Left forelimb (tissue), 1 donor: ENCODE measurements around the gene EMCN.
"Not testable (repeated sequence)": the region's sequence is repeated elsewhere in the genome, so short reads cannot be mapped to it uniquely, and the experiment has no call there.

Source experiments
- DNase-seq: peaks from one replicate; pipeline ENCODE4 v3.0.0-alpha.2; 2018; ENCODE audit warnings: low spot score

Gene EMCN

DNA sequence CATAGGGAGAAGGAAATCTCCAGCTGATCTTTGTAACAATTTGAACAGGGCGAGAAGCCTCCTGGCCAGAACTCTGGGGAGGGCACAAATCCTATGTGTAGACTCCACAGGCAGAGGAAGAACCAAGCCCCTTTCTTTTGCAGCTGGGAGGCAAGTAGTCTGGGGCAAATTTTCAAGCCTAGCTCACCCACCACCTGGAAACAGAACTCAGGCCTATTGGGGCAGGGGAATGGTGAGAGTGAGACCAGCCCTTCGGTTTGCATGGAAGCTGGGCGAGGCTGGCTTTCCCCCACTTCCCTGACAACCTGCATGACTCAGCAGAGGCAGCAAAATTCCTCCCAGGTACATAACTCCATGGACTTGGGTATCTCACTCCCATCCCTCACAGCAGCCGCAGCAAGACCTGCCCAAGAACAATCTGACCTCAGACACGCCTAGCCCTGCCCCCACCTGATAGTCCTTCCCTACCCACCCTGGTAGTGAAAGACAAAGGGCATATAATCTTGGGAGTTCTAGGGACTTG is 138.2 kb downstream of the EMCN start:
- DNase-seq, result no peak

DNA sequence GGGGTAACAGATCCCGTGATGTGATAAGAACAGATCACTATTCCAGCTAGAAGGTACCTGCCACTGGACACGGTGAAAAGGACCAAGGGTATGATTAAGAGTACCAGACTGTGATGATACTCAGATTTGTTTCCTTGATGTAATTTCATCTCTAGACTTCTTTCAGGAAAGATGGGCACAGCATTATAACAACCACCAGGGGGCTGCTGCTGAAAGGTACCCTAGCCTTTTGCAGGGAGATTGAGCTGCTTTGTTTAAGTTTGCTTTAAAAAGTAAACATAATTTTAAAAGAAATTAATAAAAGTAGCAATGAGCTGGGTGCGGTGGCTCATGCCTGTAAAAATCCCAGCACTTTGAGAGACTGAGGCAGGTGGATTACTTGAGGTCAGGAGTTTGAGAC is 145.4 kb downstream of the EMCN start:
- no peak for DNase-seq

DNA sequence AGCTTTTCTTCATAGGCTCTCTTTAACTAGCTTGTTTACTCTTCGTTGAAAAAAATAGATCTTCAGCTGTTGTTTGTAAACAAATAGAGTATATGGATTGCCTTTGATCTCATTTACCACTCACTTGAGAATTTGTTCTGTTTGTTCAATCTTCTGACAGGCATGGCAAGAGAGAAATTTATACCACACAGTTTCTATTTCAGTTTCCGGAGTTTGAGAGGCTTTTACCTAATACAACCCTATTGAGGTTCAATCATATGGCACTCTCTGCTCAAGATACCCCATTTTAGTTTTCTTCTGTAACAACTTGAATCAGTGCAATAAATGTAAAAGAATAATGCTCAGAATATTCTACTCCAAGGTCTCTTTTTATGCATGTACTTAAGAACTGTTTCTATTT is 148.0 kb downstream of the EMCN start:
- no peak for DNase-seq

DNA sequence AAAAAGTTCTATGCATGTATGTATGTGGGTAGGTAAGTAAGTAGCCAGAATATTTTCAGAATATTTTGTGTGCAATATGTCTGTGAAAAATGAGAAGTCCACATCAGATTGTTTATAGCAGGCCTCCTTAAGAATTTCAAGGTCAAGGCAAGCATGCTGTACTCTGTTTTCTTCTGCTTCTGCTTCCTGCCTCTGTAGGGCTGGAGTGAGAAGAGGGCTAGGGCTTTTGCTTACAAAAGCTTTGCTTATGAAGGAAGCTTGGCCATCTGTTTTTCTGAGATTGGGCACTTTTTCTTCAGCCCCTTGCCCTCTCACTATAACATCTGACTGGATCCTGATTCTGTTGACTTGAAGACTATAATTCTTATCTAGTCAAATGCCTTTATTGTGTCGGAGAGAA is 150.4 kb downstream of the EMCN start:
- no peak for DNase-seq

DNA sequence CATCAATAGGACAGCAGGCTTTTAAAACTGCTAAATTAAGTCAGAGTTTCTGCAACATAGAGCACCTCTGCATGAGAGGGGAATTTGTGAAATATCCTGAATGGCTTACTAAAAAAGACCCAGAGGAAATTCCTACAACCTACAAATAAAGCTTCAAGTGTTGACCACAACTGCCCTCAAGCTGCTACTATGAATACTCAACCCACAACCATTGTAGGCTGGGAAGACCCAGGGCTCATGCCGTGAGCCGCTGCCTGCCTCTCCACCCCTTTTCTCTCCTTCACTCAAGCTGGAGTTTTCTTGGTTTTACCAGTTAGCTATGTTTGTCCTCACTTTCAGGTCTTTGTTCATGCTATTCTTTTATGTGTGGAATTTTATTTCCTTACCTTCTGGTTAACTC is 151.6 kb downstream of the EMCN start:
- DNase-seq, result no peak

DNA sequence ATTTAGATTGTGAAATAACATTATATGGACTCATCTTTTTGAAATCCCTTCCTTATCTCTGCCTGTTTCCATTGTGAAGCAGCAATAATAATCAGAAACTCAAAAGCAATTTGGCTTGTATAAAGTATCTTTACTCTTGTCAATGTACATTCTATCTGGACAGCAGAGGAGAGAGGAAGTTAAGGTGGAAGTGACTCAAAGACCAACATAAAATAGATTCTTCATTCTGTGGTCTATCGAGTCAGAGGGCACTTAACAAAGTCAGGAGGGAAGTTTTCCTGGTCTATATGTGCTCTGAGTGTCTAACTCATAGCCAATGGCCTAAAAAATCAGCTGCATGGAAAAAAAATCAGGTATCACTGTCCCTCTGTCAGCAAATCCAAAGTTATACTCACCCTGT is 155.5 kb downstream of the EMCN start:
- DNase-seq, result no peak

DNA sequence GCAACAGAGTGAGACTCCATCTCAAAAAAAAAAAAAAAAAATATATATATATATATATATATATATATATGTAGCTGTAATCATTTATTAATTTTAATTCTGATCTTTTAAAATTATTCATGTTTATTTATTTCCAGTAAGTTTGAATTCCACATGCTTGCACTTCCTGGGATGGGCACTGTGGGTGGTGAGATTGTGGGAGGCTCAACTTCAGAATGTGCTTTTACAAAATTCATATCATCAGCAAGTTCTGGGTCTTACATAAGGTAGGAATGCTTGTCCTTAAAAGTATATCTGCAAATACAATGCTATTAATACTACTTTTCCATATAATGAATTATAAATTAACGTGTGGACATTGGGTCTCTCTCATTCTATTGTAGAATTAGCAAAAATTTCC is 156.5 kb downstream of the EMCN start:
- DNase-seq, result no peak

DNA sequence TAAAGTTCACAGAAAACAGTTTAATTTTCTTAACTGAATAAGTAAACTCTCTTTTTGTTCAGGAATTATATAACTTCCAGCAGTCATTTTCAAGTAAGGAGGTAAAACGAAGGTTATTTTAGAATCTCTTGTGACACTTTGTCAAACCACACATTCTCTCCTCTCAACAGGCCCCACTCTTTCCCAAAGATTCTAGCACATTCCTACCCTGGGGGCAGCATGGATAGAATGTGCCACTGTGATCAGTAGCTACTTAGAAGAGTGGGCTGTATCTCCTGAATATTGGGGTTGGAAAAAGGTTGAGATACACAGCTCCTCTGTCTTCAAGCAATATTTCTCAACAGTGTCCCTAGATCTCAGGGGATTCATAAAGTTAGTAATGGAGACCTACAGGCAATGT is 157.6 kb downstream of the EMCN start:
- DNase-seq, result no peak

DNA sequence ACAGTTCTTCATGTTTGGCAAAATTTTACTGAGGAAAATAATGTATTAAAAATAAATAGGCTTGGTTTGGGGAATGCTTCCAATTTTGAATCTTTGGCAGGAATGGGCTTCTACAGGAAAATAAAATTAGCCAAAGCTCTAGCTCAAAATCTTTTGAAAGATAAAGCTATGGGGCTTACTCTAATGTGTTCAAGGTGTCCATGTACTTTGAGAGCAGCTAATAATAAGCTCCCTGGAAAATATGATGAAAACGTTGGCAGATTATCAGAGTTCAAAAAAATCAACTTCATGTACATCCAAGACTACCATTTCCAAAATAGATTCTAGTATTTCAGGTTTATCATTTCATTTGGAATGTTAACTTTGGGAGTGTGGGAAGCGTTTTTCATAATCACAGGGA is 158.4 kb downstream of the EMCN start:
- no peak for DNase-seq

DNA sequence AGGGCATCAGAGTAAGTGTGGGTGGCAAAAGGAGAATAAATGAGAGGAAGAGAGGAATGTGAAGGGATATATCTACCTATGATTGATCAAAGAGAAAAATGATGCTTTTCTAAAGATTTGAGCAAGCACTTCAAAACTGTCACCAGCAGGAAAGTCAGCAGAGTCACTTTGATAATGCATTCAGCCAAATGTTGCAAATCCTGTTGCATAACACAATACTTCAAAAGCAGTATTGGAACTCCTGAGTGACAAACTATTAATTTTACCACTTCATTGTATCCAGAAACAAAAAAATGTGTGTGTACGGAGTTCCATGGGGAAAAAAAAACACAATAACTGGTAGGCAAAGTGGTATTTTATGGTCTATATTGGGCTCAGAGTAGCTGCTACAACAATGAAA is 160.3 kb downstream of the EMCN start:
- DNase-seq, result no peak

DNA sequence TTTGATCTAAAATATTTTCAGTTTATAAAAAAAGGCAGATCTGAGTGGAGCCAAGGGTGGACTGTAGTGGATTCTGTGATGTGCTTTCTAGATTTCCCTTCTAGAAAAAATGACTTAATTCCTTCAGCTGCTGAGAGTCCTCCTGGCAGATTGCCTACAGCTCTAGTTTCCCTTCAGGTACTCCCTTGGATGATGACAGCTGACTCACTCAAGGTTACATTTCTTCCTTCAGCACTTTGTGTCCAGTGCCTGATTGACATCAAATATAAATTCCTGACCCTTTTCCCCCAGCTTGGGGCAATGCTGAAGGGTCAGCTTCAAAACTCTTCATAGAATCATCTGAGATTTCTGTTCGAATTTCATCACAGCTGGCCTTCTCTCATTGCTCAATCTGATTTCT is 161.7 kb downstream of the EMCN start:
- DNase-seq, result no peak

DNA sequence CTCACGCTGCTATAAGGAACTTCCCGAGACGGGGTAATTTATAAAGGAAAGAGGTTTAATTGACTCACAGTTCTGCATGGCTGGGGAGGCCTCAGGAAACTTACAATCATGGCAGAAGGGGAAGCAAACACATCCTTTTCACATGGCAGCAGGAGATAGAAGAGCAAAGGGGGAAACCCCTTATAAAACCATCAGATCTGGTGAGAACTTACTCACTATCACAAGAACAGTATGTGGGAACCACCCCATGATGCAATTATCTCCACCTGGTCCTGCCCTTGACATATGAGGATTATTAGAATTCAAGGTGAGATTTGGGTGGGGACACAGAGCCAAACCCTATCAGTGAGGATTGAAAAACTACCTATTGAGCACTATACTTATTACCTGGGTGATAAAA is 165.5 kb downstream of the EMCN start:
- DNase-seq, result not testable (repeated sequence)

DNA sequence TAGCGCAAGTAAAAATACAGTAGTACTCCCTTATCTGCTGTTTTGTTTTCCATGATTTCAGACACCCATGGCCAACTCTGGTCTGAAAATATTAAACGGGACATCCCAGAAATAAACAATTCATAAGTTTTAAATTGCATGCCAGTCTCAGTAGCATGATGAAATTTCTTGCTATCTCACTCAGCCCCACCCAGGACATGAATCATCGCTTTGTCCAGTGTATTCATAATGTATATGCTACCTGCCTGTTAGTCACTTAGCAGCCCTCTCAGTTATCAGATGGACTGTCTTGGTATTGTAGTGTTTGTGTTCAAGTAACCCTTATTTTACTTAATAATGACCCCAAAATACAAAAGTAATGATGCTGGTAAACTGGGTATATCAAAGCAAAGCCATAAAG is 169.3 kb downstream of the EMCN start:
- DNase-seq, result no peak

DNA sequence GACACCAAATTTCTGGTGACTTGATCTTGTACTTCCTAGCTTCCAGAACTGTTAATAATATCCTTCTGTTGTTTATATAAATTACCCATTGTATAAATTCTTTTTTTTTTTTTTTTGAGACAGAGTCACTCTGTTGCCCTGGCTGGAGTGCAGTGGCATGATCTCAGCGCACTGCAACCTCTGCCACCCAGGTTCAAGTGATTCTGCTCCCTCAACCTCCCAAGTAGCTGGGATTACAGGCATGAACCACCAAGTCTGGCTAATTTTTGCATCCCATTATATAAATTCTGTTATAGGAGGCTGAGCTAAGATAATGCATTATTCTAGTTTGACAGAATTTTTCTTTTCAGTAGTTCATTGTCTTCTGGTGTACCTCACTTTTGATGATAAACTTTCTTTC is 170.6 kb downstream of the EMCN start:
- DNase-seq, result no peak

DNA sequence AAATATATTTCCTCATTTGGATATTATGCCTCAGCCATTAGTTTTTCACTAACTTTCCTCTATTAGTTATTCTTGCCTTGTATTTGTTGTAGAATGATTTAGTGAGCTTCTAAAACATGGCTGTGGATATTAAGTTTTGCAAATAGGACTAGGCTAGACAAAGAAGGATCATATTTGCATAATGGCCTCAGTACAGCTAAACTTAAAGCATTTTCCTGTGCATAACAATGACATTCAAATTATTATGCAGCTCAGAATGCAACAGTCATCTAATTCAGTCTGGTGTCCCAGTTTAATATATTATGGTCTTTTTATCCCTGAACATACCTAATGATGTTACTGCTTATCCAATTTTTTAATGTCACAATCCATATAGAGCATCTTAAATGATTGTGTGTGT is 172.2 kb downstream of the EMCN start:
- no peak for DNase-seq
